ENCODE measurements around the gene PANK3.
"Not testable (repeated sequence)": the region's sequence is repeated elsewhere in the genome, so short reads cannot be mapped to it uniquely, and the experiment has no call there.

Gene PANK3

GRCh38 chr5:168592014-168592368 is 12.8 kb upstream of the PANK3 start:
- DNase-seq (ENCODE audit: low spot score) = peak; percentile 67

DNA sequence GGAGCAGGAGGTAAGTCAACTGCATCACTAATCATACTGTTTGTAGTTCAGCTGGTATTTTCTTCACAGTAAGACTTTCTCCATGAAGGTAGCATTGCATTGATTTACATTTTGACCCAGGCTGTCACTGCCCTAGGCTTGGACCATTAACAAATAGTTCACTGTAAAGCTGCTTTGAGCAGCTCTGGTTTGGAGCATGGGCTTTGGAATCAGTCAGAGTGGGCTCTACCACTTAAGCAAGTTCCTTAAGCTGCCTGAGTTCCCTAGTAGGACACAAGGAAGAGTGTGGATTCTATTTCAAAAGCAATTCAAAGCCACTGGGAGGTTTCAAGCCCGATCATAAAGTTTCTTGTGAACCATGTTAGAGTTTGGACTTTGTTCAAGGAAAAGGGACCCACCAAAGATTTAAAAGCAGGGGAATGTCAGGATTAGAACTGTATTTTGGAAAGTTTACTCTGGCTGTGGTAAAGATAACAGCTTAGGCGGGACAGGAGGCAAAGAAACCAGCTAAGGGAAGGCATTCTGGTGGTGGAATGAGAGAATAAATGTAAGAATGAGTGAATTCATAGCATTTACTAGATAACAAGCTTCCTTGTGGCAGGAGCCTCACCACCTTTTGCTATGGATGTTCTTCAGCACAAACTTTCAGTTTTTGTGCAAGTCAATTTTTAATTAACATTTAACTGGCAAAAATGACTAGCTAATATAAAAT is 12.3 kb upstream of the PANK3 start:
- DNase-seq (ENCODE audit: low spot score) = no peak

GRCh38 chr5:168590666-168591065 is 11.5 kb upstream of the PANK3 start:
- DNase-seq (ENCODE audit: low spot score) = no peak

GRCh38 chr5:168587987-168588386 is 8.8 kb upstream of the PANK3 start:
- DNase-seq (ENCODE audit: low spot score) = no peak

DNA sequence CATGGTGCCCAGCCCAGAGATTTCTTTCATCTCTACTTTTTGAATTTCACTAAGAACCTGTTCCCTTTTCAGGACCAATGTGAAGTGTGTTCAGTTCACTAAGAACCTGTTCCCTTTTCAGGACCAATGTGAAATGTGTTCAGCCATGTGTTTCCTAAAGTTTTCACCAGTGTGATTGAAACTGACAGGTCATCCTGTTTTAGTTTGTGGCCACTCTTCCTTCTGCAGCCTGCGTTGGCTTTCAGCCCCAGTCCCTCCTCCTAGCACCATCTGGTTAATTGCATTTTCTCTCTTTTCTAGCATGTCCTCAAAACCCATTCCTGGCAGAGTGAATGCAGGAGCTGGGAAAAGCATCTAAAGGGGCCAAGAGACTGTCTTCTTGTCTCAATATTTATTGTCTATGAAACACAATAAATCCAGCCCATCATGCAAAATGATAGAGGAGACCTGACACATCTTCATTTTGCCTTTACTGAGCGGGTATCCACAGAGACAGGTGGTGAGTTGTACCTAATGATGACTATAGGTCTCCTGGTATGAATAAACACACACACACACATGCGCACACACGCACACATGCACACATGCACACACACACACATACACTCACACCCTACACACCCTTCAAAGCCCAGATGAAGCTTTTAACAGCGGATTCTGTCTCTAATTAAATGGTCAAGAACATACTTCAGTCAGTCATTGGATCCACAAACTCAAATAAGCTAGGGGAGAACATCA is 6.1 kb upstream of the PANK3 start:
- DNase-seq (ENCODE audit: low spot score) = no peak

- no peak for DNase-seq (ENCODE audit: low spot score)
Measured at GRCh38 chr5:168583742-168584482, 4.7 kb upstream of the PANK3 start.

GRCh38 chr5:168580814-168581469 is 1.8 kb upstream of the PANK3 start:
- not testable (repeated sequence) for DNase-seq (ENCODE audit: low spot score)

DNA sequence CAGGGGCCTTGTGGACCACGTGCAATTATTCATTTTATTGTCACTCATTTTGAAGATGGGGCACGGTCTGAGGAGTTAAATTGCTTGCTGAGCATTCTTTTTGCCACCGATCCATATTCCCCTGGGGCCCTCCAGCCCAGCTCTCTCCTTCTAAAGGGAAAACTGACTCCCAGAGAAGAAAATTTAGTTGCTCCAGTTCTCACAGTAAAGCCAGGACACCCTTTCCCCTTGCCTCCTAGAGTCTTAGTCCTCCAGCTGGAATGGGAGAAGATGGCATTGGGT is 1.0 kb upstream of the PANK3 start:
- DNase-seq (ENCODE audit: low spot score) = no peak

GRCh38 chr5:168579488-168580226 is 489 bp upstream of the PANK3 start:
- peak; percentile 98 for DNase-seq (ENCODE audit: low spot score)

DNA sequence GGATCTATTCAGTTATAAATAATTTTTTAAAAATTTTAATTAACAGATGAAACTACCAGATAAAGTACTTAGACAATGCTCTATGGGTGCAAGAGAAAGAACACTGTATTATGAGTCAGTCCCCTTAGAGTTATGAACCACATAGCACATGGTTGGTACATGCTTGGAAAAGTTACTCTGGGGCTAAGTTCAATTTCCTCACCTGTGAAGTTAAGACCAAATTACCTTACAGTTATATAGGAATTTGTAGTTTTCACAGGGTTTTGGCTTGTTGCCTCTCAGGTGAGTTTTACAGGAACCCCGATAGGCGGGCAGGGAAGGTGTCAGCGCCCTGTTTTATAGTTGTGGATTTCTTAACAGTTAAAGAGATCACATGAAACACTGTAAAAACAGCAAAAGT is 1.2 kb downstream of the PANK3 start:
- no peak for DNase-seq (ENCODE audit: low spot score)

GRCh38 chr5:168575391-168576372 is 3.5 kb downstream of the PANK3 start:
- DNase-seq (ENCODE audit: low spot score) = no peak

- not testable (repeated sequence) for DNase-seq (ENCODE audit: low spot score)
Measured at GRCh38 chr5:168574156-168574555, 5.0 kb downstream of the PANK3 start.

- not testable (repeated sequence) for DNase-seq (ENCODE audit: low spot score)
Measured at GRCh38 chr5:168573663-168574062, 5.5 kb downstream of the PANK3 start.

GRCh38 chr5:168570490-168571328 is 8.5 kb downstream of the PANK3 start:
- no peak for DNase-seq (ENCODE audit: low spot score)

GRCh38 chr5:168568738-168569137 is 10.4 kb downstream of the PANK3 start:
- DNase-seq (ENCODE audit: low spot score) = no peak

- DNase-seq (ENCODE audit: low spot score) = no peak
Measured at GRCh38 chr5:168563959-168564358, 15.2 kb downstream of the PANK3 start.

GRCh38 chr5:168562279-168562678 is 16.9 kb downstream of the PANK3 start:
- no peak for DNase-seq (ENCODE audit: low spot score)

- no peak for DNase-seq (ENCODE audit: low spot score)
Measured at GRCh38 chr5:168557389-168557788, 21.8 kb downstream of the PANK3 start.

DNA sequence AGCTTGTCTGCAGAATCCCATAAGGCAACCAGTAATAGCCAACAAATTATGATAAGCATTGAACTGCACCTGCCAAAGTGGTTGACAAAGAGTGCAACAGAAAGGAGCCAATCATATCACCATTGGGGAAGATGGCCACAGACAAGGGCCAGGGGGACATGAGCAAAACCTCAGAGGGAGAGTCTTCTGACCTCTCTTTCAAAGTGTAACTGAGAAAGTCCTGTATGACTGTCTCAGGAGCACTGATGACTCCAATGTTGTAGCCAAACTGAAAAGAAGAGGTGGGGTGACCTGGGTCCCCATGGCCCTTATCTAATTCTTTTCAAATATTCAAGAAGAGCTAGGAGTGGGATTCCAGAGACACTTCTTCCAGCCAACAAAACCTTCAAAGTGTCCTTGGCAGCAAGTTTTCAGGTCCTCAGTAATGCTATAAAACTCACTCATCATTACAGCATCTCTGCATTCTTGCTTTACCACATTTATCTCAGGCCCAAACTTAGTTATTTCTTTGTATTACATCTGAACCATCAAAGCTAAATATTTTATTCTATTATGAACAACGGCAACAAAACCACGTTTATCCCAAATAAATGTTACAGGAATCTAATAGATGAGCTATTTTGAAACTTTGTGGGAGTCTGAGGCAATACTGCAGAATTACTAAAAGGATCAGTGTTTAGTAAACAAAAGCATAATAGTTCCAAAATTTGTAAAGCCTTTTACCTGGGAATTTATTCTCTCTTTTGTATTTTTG is 25.6 kb downstream of the PANK3 start:
- no peak for DNase-seq (ENCODE audit: low spot score)

Measured in AG20443 (cell line).